ENCODE data around the gene HP. TPM values are rescaled to one million over a fixed set of nuclear protein-coding genes. Genes with fewer than 3 reads are reported as not detected.
"Not testable (repeated sequence)": the region's sequence is repeated elsewhere in the genome, so short reads cannot be mapped to it uniquely, and the experiment has no call there.

HP gene
- polyA plus RNA-seq, 4 donors, result 0.32 to 15.2 (median 3.0) TPM

DNA sequence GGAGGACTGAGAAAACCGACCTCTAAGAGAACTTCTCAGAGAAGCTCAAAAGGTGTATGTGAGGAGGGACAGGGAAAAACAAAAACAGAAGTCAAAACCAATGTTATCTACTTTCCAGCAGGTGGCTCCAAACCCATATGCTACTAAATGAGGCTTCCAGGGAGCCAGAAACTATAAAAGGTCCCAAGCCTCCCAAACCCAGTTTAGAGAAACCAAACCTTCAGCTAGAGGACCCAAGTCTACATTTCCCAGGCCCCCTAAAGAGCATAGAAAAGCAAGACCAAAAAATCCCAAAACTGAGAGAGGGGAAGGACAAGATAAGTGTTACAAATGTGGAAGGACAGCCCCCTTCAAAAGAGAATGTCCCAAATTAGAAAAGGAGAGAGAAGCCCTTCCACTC lies 12.4 kb downstream of the HP start:
- FAIRE-seq (no peak), DNase-seq (peak; percentile 52 to 59)
- H3K27ac ChIP-seq (ENCODE audit: low read depth in 1 of 3, low read length in 2 of 3), result no peak overlapping the region
- H3K36me3 ChIP-seq (ENCODE audit: control insufficient read depth in 3 of 3, insufficient read depth in 2 of 3, low read depth in 1 of 3, low read length in 3 of 3), result no peaks in the 10 kb centered on the region
- H3K4me1 ChIP-seq (ENCODE audit: control insufficient read depth in 3 of 3, insufficient read depth in 2 of 3, low read depth in 1 of 3, low read length in 2 of 3), result no peaks in the 10 kb centered on the region
- no peaks in the 10 kb centered on the region for H3K9me3 ChIP-seq (ENCODE audit: control insufficient read depth in 2 of 2, insufficient read depth in 1 of 2, low read depth in 1 of 2, low read length in 1 of 2)
- WGBS, 3 donors, result 0 to 3% (median 0%) methylated on average over 1 of the region's 1 CpG
- H3K4me3 ChIP-seq (ENCODE audit: low read depth in 1 of 3, low read length in 3 of 3), result no peak overlapping the region
- no peaks in the 10 kb centered on the region for H3K27me3 ChIP-seq (ENCODE audit: control insufficient read depth in 3 of 3, insufficient read depth in 3 of 3, low read length in 3 of 3)

DNA sequence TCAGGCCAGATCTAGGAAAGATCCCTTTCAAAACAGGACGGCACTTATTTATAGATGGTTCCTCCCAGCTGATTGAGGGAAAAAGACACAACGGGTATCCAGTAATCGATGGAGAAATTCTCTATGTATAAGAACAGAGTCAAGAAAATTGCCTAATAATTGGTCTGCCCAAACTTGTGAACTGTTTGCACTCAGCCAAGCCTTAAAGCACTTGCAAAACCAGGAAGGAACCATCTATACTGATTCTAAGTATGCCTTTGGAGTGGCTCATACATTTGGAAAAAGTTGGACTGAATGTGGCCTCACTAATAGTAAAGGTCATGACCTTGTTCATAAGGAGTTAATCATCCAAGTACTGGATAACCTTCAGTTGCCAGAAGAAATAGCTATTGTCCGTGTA lies 14.6 kb downstream of the HP start:
- no peak for DNase-seq
- Histone ChIP-seq H3K4me1 (ENCODE audit: control insufficient read depth in 3 of 3, insufficient read depth in 2 of 3, low read depth in 1 of 3, low read length in 2 of 3) (peaks cover 0 to 6% (median 0%) of the 10 kb centered on the region in 3 donors), H3K27ac (ENCODE audit: low read depth in 1 of 3, low read length in 2 of 3) (no peak overlapping the region), H3K4me3 (ENCODE audit: low read depth in 1 of 3, low read length in 3 of 3) (no peak overlapping the region), H3K27me3 (ENCODE audit: control insufficient read depth in 3 of 3, insufficient read depth in 3 of 3, low read length in 3 of 3) (no peaks in the 10 kb centered on the region), H3K9me3 (ENCODE audit: control insufficient read depth in 2 of 2, insufficient read depth in 1 of 2, low read depth in 1 of 2, low read length in 1 of 2) (peaks cover 0 to 5% of the 10 kb centered on the region in 2 donors), H3K36me3 (ENCODE audit: control insufficient read depth in 3 of 3, insufficient read depth in 2 of 3, low read depth in 1 of 3, low read length in 3 of 3) (no peaks in the 10 kb centered on the region)
- 86 to 90% (median 87%) methylated on average over 4 of the region's 4 CpGs for WGBS, 3 donors
- no peak for FAIRE-seq

DNA sequence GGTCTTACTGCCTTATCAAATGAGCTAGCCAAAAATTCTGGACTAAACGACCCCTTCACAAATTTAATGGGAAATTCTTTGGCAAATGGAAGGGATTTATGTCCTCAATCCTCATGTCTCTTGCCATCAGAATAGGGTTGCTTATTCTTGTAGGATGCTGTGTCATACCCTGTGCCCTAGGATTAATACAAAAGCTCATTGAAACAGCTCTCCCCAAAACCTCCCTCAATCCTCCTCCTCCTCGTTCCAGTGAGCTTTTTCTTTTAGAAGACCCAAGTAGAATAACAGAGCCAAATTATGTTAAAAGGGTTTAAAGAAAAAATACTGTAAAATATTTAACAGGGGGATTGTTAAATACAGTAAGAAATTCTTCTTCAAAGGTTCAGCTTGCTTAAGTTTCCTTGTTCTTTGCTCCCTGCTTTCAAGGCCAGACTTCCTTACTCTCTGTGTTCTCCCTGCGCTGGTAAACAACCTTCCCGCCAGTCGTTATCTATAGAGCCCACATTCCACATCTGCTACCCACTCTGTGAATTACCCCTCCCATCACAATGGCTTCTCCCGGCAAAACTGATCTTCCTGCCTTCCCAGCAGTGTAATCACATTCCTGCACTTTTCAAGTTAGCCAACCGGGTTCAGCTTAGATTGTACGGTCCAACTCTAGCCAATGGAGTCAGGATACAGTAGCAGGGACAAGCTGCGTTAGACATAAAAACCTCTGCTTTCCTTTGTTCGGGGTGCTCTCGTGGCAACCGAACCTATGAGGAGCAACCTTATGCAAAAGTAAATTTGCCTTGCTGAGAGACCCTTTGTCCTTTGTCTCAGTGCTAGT lies 18.4 kb downstream of the HP start:
- FAIRE-seq (no peak), DNase-seq (peak; percentile 74)
- WGBS, 3 donors, result 12 to 43% (median 33%) methylated on average over 12 of the region's 12 CpGs
- no peaks in the 10 kb centered on the region for H3K27me3 ChIP-seq (ENCODE audit: control insufficient read depth in 3 of 3, insufficient read depth in 3 of 3, low read length in 3 of 3)
- peaks cover 0 to 3% (median 0%) of the 10 kb centered on the region in 3 donors for H3K36me3 ChIP-seq (ENCODE audit: control insufficient read depth in 3 of 3, insufficient read depth in 2 of 3, low read depth in 1 of 3, low read length in 3 of 3)
- H3K4me1 ChIP-seq (ENCODE audit: control insufficient read depth in 3 of 3, insufficient read depth in 2 of 3, low read depth in 1 of 3, low read length in 2 of 3), result peaks cover 0 to 6% (median 0%) of the 10 kb centered on the region in 3 donors
- H3K9me3 ChIP-seq (ENCODE audit: control insufficient read depth in 2 of 2, insufficient read depth in 1 of 2, low read depth in 1 of 2, low read length in 1 of 2), result peaks cover 0 to 5% of the 10 kb centered on the region in 2 donors
- H3K27ac ChIP-seq (ENCODE audit: low read depth in 1 of 3, low read length in 2 of 3), result peak overlapping the region in 1 of 3 donors; percentile 63
- H3K4me3 ChIP-seq (ENCODE audit: low read depth in 1 of 3, low read length in 3 of 3), result no peak overlapping the region

DNA sequence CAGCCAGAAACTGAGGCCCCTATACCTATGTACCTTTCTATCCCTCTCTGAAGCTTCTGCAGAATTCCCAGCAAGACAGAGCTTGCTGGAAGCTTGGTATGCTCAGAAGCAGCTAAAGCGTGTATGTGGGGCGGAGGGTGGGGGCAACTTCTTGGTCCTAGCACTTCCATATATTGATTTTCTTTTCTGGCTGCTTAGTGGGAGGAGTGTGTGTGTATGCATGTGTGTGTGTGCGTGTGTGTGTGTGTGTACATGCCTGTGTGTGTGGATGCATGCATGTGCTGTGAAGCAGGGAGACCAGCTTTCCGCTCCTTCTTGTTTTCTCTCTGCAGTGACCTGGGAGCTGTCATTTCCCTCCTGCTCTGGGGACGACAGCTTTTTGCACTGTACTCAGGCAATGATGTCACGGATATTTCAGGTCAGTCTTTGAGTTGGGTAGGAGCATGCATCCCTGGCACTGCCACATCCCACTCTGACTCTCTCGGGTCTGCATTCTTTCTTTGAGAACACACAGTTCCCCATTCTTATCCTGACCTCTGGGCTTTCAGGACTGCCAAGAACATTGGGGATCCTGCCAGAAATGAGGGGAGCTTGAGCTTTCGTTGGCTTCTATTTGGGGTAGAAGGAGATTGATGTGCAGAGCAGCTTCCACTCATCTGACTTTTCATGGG lies 19.4 kb downstream of the HP start:
- WGBS, 3 donors, result 63 to 72% (median 64%) methylated on average over 8 of the region's 8 CpGs
- Histone ChIP-seq H3K36me3 (ENCODE audit: control insufficient read depth in 3 of 3, insufficient read depth in 2 of 3, low read depth in 1 of 3, low read length in 3 of 3) (peaks cover 0 to 3% (median 0%) of the 10 kb centered on the region in 3 donors), H3K27ac (ENCODE audit: low read depth in 1 of 3, low read length in 2 of 3) (no peak overlapping the region), H3K4me3 (ENCODE audit: low read depth in 1 of 3, low read length in 3 of 3) (no peak overlapping the region), H3K4me1 (ENCODE audit: control insufficient read depth in 3 of 3, insufficient read depth in 2 of 3, low read depth in 1 of 3, low read length in 2 of 3) (peaks cover 0 to 6% (median 0%) of the 10 kb centered on the region in 3 donors), H3K9me3 (ENCODE audit: control insufficient read depth in 2 of 2, insufficient read depth in 1 of 2, low read depth in 1 of 2, low read length in 1 of 2) (peaks cover 0 to 5% of the 10 kb centered on the region in 2 donors), H3K27me3 (ENCODE audit: control insufficient read depth in 3 of 3, insufficient read depth in 3 of 3, low read length in 3 of 3) (no peaks in the 10 kb centered on the region)
- FAIRE-seq (no peak), DNase-seq (no peak)

DNA sequence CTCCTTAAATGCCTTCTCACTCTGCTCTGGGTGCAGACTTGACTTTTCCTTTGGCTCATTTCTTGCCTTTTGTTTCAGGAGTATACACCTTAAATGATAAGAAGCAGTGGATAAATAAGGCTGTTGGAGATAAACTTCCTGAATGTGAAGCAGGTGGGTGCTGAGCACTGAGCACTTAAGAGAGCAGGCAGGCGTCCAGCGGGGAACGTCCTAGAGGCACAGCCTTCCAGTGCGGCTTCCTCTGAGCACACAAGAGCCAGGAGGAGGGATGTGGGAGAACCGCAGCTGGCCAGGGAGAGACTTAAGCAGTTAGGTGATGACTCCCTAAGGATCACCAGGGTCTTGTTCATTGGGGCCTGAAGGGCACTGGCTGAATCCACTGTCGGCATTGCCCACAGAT lies 20.8 kb downstream of the HP start:
- not testable (repeated sequence) for H3K27me3 ChIP-seq (ENCODE audit: control insufficient read depth in 3 of 3, insufficient read depth in 3 of 3, low read length in 3 of 3); FAIRE-seq; H3K27ac ChIP-seq (ENCODE audit: low read depth in 1 of 3, low read length in 2 of 3); H3K4me1 ChIP-seq (ENCODE audit: control insufficient read depth in 3 of 3, insufficient read depth in 2 of 3, low read depth in 1 of 3, low read length in 2 of 3); H3K36me3 ChIP-seq (ENCODE audit: control insufficient read depth in 3 of 3, insufficient read depth in 2 of 3, low read depth in 1 of 3, low read length in 3 of 3); H3K9me3 ChIP-seq (ENCODE audit: control insufficient read depth in 2 of 2, insufficient read depth in 1 of 2, low read depth in 1 of 2, low read length in 1 of 2); DNase-seq; H3K4me3 ChIP-seq (ENCODE audit: low read depth in 1 of 3, low read length in 3 of 3)
- WGBS, 3 donors, result 5 to 65% (median 33%) methylated on average over 2 of the region's 6 CpGs

DNA sequence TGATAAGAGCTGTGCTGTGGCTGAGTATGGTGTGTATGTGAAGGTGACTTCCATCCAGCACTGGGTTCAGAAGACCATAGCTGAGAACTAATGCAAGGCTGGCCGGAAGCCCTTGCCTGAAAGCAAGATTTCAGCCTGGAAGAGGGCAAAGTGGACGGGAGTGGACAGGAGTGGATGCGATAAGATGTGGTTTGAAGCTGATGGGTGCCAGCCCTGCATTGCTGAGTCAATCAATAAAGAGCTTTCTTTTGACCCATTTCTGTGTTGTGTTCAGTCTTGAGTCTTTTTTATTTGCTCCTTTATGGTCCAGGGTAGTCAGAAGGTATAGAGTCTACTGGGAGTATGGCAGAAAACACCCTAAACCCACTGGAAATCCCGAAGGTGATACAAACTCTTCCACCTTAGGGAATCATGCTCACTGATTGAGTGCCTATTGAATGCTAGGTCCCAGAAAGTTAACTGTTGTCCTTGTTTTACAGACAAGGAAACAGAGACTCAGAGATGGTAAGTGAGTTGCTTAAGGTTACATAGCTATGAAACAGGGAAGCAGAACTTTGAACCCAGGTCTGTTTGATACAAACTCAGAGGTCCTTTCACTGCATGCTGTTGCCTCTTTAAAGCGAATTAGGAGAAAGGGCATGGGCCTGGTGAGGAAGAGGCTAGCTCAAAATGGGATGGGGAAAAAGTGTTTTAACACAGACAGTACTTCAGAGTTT lies 22.8 kb downstream of the HP start:
- DNase-seq; H3K27ac ChIP-seq (ENCODE audit: low read depth in 1 of 3, low read length in 2 of 3); H3K36me3 ChIP-seq (ENCODE audit: control insufficient read depth in 3 of 3, insufficient read depth in 2 of 3, low read depth in 1 of 3, low read length in 3 of 3); FAIRE-seq; H3K9me3 ChIP-seq (ENCODE audit: control insufficient read depth in 2 of 2, insufficient read depth in 1 of 2, low read depth in 1 of 2, low read length in 1 of 2); H3K27me3 ChIP-seq (ENCODE audit: control insufficient read depth in 3 of 3, insufficient read depth in 3 of 3, low read length in 3 of 3); H3K4me3 ChIP-seq (ENCODE audit: low read depth in 1 of 3, low read length in 3 of 3); H3K4me1 ChIP-seq (ENCODE audit: control insufficient read depth in 3 of 3, insufficient read depth in 2 of 3, low read depth in 1 of 3, low read length in 2 of 3): not testable (repeated sequence)
- WGBS, 3 donors, result 67 to 89% (median 76%) methylated on average over 2 of the region's 5 CpGs

DNA sequence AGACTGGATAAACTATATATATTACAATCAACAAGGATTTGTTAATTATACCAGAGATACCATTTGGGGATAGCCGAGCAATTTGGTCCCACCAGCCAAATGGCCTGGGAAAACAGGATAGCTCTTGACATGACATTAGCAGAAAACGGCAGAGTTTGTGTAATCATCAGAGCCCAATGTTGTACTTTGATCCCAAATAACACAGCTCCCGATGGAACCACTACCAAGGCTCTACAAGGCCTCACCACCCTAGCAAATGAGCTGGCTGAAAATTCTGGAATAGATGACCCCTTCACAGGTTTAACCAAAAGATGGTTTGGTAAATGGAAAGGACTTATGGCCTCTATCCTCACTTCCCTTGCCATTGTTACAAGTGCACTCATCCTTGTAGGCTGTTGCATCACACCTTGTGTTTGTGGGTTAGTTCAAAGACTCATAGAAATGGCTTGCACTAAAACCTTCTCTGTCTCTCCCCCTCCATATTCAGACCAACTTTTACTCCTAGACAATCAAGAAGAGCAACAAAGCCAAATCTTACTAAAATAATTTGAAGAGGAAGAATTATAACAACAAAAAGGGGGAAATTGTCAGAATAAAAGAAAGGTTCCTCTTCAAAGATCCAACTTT lies 29.6 kb downstream of the HP start:
- H3K27ac ChIP-seq (ENCODE audit: low read depth in 1 of 3, low read length in 2 of 3), result no peak overlapping the region
- FAIRE-seq (no peak), DNase-seq (no peak)
- H3K9me3 ChIP-seq (ENCODE audit: control insufficient read depth in 2 of 2, insufficient read depth in 1 of 2, low read depth in 1 of 2, low read length in 1 of 2), result peaks cover 0 to 12% of the 10 kb centered on the region in 2 donors
- no peak overlapping the region for H3K4me3 ChIP-seq (ENCODE audit: low read depth in 1 of 3, low read length in 3 of 3)
- no peaks in the 10 kb centered on the region for H3K27me3 ChIP-seq (ENCODE audit: control insufficient read depth in 3 of 3, insufficient read depth in 3 of 3, low read length in 3 of 3)
- H3K4me1 ChIP-seq (ENCODE audit: control insufficient read depth in 3 of 3, insufficient read depth in 2 of 3, low read depth in 1 of 3, low read length in 2 of 3), result no peaks in the 10 kb centered on the region
- WGBS, 3 donors, result 11 to 41% (median 29%) methylated on average over 3 of the region's 3 CpGs
- peaks cover 5 to 24% (median 12%) of the 10 kb centered on the region in 3 donors for H3K36me3 ChIP-seq (ENCODE audit: control insufficient read depth in 3 of 3, insufficient read depth in 2 of 3, low read depth in 1 of 3, low read length in 3 of 3)

DNA sequence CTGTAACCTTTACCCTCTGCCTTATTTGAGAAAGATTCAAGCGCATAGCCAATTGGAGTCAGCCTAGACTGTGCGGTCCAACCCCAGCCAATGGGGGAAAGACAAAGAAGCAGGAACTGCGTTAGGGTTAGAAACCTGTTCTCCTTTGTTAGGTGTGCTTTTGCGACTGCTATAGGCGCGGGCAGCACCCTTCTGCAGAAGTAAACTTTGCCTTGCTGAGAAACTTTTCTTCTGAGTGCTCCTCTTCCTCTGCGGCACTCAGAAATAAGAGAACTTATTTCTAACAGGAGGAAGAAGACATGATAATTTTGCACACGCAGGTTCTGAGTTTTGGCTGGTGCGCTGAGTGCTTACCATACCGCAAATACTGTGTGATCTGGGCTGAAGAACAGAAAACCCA lies 30.1 kb downstream of the HP start:
- peaks cover 0 to 12% of the 10 kb centered on the region in 2 donors for H3K9me3 ChIP-seq (ENCODE audit: control insufficient read depth in 2 of 2, insufficient read depth in 1 of 2, low read depth in 1 of 2, low read length in 1 of 2)
- peaks cover 8 to 24% (median 16%) of the 10 kb centered on the region in 3 donors for H3K36me3 ChIP-seq (ENCODE audit: control insufficient read depth in 3 of 3, insufficient read depth in 2 of 3, low read depth in 1 of 3, low read length in 3 of 3)
- H3K4me3 ChIP-seq (ENCODE audit: low read depth in 1 of 3, low read length in 3 of 3), result no peak overlapping the region
- FAIRE-seq (no peak), DNase-seq (no peak)
- no peaks in the 10 kb centered on the region for H3K27me3 ChIP-seq (ENCODE audit: control insufficient read depth in 3 of 3, insufficient read depth in 3 of 3, low read length in 3 of 3)
- WGBS, 3 donors, result 97 to 99% (median 99%) methylated on average over 10 of the region's 10 CpGs
- no peaks in the 10 kb centered on the region for H3K4me1 ChIP-seq (ENCODE audit: control insufficient read depth in 3 of 3, insufficient read depth in 2 of 3, low read depth in 1 of 3, low read length in 2 of 3)
- no peak overlapping the region for H3K27ac ChIP-seq (ENCODE audit: low read depth in 1 of 3, low read length in 2 of 3)
